Measurements from ENCODE around the gene CUL2.

GRCh38 chr10:35019041-35020024 lies 70.8 kb downstream of the CUL2 start:
- no peak for TF ChIP-seq SP2 (tag by site-specific recombination; IDR thresholded peaks at IDR 0.05)
- no peak for TF ChIP-seq ZNF148 (tag by site-specific recombination; IDR thresholded peaks at IDR 0.05; ENCODE audit: borderline replicate concordance)
- TF ChIP-seq ZNF274 (IDR thresholded peaks at IDR 0.05; ENCODE audit: low read length), result no peak
- no peak for TF ChIP-seq ZNF274 (tag by site-specific recombination; IDR thresholded peaks at IDR 0.05; ENCODE audit: borderline replicate concordance)
- no peak for TF ChIP-seq CTCF (tag by site-specific recombination; IDR thresholded peaks at IDR 0.05)

Data from HEK293 (cell line).